DMS79 (cell line): Measurements from ENCODE around the gene ZNF566.
A peak's percentile ranks its signal among the peaks of the same experiment; 100 is the strongest.
"Not testable (repeated sequence)": the region's sequence is repeated elsewhere in the genome, so short reads cannot be mapped to it uniquely, and the experiment has no call there.

Source experiments
- DNase-seq: peaks from one replicate; lab custom pipeline; 2025; lab: John Stamatoyannopoulos, UW

Gene ZNF566

GRCh38 chr19:36489118-36489919 lies at the start of gene ZNF566:
ZNF566 (minus strand) TSS chr19:36489561; CDS start chr19:36476557, 13,004 bp downstream.
- DNase-seq, result peak; percentile 98

- DNase-seq, result no peak
Observed at GRCh38 chr19:36528921-36529518, 39.7 kb upstream of the ZNF566 start.

- DNase-seq, result peak; percentile 94
Observed at GRCh38 chr19:36528194-36528920, 39.0 kb upstream of the ZNF566 start, which contains the start of gene ZNF260. ZNF260 (minus strand) TSS chr19:36528271; CDS start chr19:36515238, 13,033 bp downstream.

DNA sequence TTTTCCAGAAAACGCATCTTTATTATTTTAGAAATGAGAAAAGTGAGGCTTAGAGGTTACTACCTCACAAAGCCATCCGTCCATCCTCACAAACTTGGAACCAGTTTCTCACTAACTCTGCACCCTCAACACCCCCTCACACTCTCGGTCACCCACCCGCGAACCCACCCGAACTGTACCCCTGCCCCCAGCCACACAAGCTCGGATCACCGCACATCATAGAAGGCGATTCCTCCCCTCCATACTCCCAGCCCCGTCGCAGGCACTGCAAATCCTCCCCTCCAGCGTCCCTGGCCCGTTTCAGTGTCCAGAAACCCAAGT lies 38.5 kb upstream of the ZNF566 start:
- DNase-seq, result no peak

- no peak for DNase-seq
Observed at GRCh38 chr19:36527341-36527740, 38.0 kb upstream of the ZNF566 start.

- no peak for DNase-seq
Observed at GRCh38 chr19:36526581-36526980, 37.2 kb upstream of the ZNF566 start.

DNA sequence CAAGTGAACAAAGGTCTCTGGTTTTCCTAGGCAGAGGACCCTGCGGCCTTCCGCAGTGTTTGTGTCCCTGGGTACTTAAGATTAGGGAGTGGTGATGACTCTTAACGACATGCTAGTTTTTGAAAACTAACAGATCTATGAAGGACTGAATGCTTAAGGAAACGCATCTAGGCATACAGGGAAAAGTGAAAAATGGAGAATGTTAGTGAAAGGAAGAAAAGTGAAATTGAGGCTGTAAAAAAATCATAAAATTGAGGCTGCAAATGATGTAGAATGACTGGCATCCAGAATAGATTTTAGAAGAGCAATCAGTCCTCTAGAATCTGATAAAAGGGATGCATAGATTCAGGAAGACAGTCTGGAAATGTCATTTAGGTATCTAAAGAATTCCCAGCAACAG lies 35.3 kb upstream of the ZNF566 start:
- no peak for DNase-seq

GRCh38 chr19:36514012-36514612 lies 24.8 kb upstream of the ZNF566 start:
- no peak for DNase-seq

- DNase-seq, result no peak
Observed at GRCh38 chr19:36508325-36508724, 19.0 kb upstream of the ZNF566 start.

GRCh38 chr19:36501973-36502372 lies 12.6 kb upstream of the ZNF566 start:
- no peak for DNase-seq

DNA sequence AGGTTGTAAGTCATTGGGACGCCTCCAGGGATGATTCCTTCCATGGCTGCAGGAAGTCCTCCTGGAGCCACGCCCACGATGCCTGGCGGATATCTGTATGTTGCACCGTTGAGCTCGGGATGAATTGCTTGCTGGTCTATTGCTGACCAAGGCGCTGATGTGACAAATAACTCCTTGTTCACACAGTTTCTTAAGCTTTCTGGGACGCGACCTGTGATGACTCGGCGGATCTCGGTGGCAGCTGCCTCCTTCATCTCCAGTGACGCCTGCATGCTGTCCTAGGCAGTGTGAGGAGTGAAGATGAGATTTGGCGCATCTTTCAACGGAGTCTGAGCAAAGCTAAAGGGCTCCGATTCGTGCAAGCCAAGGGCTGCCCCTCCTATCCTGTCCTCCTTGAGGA lies 7.6 kb upstream of the ZNF566 start:
- no peak for DNase-seq

GRCh38 chr19:36492689-36493453 lies 3.5 kb upstream of the ZNF566 start:
- DNase-seq, result not testable (repeated sequence)

- DNase-seq, result not testable (repeated sequence)
Observed at GRCh38 chr19:36490846-36491245, 1.5 kb upstream of the ZNF566 start.

- DNase-seq, result peak; percentile 95
Observed at GRCh38 chr19:36489920-36490415, 607 bp upstream of the ZNF566 start.

DNA sequence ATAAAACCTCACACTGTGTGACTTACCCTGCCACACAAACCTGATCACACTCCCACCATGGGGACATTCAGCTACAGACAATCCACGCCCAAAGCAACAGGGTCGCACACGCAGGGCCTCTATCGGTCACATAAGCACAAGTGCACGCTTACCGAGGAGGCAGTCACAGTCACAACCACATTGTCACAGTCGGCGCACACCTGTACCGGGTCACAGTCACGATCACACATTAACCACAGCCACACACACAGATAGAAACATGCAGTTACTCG lies 579 bp downstream of the ZNF566 start:
- no peak for DNase-seq

- no peak for DNase-seq
Observed at GRCh38 chr19:36488118-36488845, 1.1 kb downstream of the ZNF566 start.

- no peak for DNase-seq
Observed at GRCh38 chr19:36483653-36484052, 5.7 kb downstream of the ZNF566 start.

DNA sequence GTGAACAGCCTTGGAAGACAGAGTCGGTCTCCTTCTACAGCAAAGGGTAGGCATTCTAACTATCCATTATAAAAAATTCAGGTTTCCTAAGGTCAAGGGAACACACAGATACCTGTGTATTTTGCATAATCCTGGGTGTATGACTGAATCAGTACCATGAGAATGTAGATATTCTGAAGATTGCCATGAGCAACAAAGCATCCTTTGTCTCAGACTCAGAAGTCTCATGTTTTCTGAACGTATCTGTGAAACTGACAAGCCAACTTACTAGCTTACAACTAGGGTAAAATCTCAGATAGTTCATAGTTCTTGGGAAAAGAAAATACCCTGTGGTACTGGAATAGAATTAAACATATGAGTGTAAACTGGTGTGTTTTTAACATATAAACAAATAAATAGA lies 6.5 kb downstream of the ZNF566 start:
- DNase-seq, result no peak

- DNase-seq, result no peak
Observed at GRCh38 chr19:36460046-36460445, 29.3 kb downstream of the ZNF566 start.

DNA sequence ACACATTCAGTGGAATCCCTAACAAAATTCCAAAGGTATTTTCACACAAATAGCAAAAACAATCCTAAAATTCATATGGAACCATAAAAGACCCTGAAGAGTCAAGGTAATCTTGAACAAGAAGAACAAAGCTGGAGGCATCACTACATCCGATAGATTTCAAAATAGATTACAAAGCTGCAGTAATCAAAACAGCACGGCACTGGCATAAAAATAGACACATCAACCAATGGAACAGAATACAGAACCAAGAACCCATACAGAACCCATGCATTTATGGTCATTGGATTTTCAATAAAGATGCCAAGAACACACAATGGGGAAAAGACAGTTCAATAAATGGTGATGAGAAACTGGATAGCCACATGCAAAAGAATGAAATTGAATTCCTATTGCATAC lies 32.5 kb downstream of the ZNF566 start:
- no peak for DNase-seq

- no peak for DNase-seq
Observed at GRCh38 chr19:36449059-36449670, 40.2 kb downstream of the ZNF566 start.
